GM13977 (cell line): ENCODE results near the gene HPCA.

Source experiments
- DNase-seq: peaks from one replicate; pipeline ENCODE4 v3.0.0; 2012; ENCODE audit warnings: low spot score
- CTCF ChIP-seq: IDR thresholded peaks from 2 replicates; pipeline ENCODE4 v1.5.1; 2012; ENCODE audit warnings: mild to moderate bottlenecking, control low read depth; ENCODE audit not compliant: insufficient read depth; ENCODE audit errors: extremely low read depth, missing control alignments
- in situ Hi-C: fragments of 300-500 bp; cut with MboI; formaldehyde crosslinking; loops from one replicate; pipeline ENCODE4 v1.12.0; 2022; ENCODE audit warnings: low sequenced_read_pairs, low pct_unique_long_range_greater_than_20kb, mixed read lengths, inconsistent platforms; ENCODE audit not compliant: unreplicated experiment

HPCA gene

GRCh38 chr1:32865639-32866405 lies 20.5 kb upstream of the HPCA start:
- in situ Hi-C loops = no loop called here
- no peak for TF ChIP-seq CTCF
- DNase-seq = no peak

GRCh38 chr1:32867151-32867550 lies 19.1 kb upstream of the HPCA start:
- no peak for TF ChIP-seq CTCF
- DNase-seq = no peak
- in situ Hi-C loops = no loop called here

- TF ChIP-seq CTCF = no peak
- DNase-seq = no peak
- in situ Hi-C loops = no loop called here
Observed at GRCh38 chr1:32867671-32868070, 18.6 kb upstream of the HPCA start.

GRCh38 chr1:32868085-32868484 lies 18.2 kb upstream of the HPCA start:
- no peak for DNase-seq
- in situ Hi-C loops = no loop called here
- TF ChIP-seq CTCF = no peak

- in situ Hi-C loops = no loop called here
- no peak for DNase-seq
- TF ChIP-seq CTCF = no peak
Observed at GRCh38 chr1:32868806-32869455, 17.4 kb upstream of the HPCA start.

GRCh38 chr1:32869923-32870614 lies 16.2 kb upstream of the HPCA start:
- no peak for DNase-seq
- no peak for TF ChIP-seq CTCF
- in situ Hi-C loops = no loop called here
